GM21786 (cell line): ENCODE measurements around the gene CILP2.

Experiments
- ATAC-seq: cut with Tn5 transposase; IDR thresholded peaks from one replicate; pipeline ENCODE4 v1.9.1; 2021; ENCODE audit not compliant: unreplicated experiment

CILP2 gene

DNA sequence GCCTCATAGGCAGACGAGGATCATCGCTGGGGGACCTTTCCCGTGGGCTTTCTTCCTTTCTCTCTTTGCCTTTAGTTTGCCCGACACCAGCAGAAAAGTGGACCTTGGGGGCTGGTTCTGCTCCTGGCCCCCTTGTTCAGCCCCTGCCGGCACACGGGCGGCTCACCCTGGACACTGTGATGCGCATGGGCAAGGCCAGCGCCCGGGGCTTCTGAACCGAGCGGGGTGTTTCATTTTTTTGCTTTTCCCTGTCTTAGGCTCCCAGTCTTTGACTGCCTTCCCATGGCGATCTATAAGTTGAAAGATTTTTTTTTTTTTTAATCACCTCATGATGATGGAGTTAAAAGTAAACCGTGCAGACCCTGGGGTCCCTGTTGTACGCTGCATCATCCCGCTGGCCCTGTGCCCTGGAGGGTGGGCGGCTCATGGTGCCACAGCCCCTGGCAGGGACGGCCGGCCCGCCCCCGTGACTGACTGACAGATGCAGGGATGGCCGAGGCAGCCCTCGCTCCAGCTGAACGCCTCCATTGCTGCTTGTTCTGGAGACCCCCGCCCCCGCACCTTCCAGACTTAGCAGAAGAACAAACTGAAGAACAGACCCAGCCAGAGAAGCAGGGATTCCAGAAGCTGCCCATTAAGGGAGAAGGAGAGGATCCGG lies 32.3 kb upstream of the CILP2 start:
- ATAC-seq, result no peak

DNA sequence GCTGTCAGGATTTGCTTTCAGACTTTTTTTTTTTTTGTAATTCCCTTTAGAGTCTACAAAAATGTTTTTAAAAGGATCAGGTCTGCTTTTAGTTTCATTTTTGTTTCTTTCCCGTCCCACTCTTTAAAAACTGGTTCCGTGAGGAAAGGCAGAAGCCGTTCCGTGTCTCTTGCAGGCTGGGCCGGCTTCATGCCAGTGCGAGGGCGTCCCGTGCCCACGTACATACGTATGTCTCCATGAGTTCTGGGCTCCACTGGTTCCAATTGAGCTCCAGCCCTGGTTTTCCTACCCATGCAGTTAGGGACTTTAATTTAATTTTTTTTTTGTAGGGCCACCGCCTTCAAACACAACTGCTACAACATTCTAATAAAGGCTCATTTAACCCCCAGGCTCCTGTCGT lies 31.5 kb upstream of the CILP2 start:
- ATAC-seq, result no peak

DNA sequence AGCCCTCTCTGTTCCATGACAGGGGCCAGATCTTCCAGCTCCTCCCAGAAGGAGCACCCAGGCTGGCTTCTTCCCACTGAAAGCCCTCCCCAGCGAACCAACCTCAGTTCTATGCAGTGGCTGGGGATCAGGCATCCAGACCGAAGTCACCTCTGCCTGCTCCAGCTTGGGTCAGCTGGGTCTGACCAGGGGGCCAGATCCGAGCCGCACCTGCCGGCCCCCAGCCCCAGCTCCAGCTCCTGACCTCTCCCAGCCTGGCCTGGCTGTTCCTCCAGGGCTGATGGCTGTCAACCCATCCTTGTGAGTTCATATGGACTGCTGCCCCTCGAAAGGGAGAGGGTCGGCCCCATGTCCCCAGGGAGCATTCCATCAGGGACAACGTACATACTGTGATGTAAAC lies 30.7 kb upstream of the CILP2 start:
- no peak for ATAC-seq

DNA sequence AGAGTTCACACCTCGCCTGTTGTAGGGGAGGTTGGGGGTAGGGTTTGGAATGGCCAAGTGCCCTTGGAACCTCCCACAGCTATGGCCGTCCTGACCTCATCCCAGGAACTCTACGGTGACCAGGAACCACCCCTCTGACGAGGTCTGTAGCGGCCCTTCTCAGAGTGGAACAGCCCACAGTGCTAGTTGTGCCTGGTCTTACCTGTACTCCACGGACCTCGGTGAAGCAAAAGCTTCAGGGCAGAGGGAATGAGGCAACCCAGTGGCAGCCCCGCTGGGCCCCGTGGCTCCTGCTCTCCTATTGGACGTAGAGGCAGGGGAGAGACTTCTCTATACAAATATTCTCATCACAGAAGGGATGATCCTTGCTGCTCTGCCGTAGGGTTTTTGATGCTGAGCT lies 29.8 kb upstream of the CILP2 start:
- ATAC-seq, result no peak

DNA sequence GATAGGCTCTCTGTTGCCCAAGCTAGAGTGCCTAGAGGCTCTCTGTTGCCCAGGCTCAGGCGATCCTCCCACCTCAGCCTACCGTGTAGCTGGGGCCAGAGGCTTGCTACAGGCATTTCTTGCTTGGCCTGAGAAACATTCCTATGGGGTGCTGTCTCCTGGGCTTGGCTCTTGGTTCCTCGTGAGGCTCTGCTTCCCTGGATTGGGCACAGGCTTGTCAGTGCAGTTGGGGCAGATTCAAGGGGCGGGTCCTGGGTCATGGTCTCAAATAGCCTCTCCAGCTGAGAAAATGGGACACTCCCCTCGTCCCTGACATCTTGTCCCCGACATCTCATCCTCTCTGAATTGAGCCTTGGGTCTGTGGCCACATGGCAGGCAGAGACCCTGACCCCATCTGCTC lies 27.6 kb upstream of the CILP2 start:
- no peak for ATAC-seq

GRCh38 chr19:19513682-19514081 lies 24.4 kb upstream of the CILP2 start:
- ATAC-seq, result no peak

- no peak for ATAC-seq
Observed at GRCh38 chr19:19514215-19514657, 23.8 kb upstream of the CILP2 start.

DNA sequence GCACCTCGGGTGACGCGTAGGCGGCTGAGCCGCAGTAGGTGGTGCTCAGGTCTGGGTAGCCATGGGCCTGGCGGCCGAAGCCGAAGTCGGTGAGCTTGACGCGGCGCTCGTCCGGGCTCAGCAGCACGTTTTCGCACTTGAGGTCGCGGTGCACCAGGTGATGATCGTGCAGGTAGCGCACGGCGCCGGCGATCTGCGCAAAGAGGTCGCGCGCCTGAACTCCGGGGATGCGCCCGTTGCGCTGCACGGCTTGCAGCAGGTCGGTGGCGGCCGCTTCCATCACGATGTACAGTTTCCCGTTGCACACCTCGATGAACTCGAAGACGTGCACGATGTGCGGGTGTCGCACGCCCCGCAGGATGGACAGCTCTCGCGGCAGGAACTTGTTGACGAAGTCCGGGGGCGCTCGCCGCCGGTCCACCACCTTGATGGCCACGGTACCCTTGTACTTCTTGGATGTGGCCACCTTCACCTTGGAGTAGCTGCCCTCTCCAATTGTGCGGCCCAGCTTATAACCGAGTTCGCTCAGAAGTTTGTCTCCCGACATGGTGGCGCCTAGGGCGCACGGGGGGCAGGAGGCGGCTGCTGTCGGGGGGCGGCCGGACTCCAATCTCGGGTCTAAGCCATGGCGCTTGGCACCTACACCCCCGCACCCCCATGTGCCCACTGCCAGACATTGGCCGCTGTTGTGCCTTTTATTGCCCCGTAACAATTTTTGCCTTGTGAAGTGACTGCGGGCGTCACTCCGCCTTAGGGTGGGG lies 23.0 kb upstream of the CILP2 start, which contains the start of gene TSSK6:
TSSK6 (minus strand) TSS at position 668 of the 761 bp plus-strand sequence; CDS start at position 547, 121 bp downstream.
- no peak for ATAC-seq

- ATAC-seq, result peak; percentile 85
Observed at GRCh38 chr19:19515642-19516519, 22.2 kb upstream of the CILP2 start, which contains the start of gene NDUFA13. NDUFA13 (plus strand) TSS chr19:19516225; CDS start chr19:19516239, 14 bp downstream.

GRCh38 chr19:19517235-19517619 lies 20.8 kb upstream of the CILP2 start:
- no peak for ATAC-seq

DNA sequence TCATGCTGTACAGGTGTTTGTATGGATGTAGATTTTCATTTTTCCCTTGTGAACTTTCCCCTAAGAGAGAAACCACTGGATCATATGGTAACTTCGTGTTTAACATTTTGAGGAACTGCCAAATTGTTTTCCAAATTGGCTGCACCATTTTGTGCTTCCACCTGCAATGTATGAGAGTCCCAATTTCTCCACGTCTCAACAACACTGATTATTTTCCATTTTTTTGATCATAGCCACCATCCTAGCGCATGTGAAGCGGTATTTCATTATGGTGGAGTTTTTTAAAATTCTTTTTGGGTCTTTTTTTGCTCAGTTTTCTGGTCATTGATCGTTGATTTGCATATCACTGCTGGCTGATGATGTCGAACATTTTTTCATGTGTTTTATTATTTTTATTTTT lies 17.1 kb upstream of the CILP2 start:
- ATAC-seq, result no peak

- ATAC-seq, result no peak
Observed at GRCh38 chr19:19523177-19523576, 14.9 kb upstream of the CILP2 start.

GRCh38 chr19:19524053-19524452 lies 14.0 kb upstream of the CILP2 start:
- no peak for ATAC-seq

DNA sequence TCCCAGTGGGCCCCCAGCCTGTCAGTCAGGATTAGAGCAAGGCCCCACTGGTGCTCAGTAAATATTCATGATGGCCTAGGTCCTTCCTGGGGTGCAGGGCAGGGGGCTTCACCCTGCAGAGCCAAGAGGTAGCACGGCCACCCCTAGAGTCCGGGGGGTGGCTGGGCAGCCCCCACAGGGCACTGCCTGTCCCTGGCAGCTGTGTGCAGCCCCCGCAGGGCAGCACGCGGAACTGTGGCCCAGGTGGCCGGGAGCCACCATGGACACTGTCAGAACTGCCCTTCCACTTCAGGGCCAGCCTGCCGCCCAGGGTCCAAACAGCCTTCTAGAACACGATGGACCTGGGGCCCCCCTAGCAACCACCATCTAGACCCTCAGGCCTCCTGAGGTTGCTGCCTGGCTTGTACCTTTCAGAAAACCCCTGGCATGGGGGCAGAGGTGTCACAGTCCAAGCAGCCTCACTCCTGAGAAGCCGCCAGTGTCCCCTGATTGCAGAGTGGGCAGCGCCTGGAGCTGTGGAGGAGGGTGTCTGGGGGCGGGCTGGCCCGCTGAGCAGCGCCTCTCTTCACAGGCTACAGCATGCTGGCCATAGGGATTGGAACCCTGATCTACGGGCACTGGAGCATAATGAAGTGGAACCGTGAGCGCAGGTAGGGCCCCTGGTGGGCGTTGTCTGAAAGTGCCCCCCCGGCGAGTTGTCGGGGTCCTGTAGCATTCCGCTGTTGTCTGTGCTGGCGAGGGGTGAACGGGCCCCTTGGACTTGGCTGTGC lies 12.3 kb upstream of the CILP2 start:
- ATAC-seq, result no peak

DNA sequence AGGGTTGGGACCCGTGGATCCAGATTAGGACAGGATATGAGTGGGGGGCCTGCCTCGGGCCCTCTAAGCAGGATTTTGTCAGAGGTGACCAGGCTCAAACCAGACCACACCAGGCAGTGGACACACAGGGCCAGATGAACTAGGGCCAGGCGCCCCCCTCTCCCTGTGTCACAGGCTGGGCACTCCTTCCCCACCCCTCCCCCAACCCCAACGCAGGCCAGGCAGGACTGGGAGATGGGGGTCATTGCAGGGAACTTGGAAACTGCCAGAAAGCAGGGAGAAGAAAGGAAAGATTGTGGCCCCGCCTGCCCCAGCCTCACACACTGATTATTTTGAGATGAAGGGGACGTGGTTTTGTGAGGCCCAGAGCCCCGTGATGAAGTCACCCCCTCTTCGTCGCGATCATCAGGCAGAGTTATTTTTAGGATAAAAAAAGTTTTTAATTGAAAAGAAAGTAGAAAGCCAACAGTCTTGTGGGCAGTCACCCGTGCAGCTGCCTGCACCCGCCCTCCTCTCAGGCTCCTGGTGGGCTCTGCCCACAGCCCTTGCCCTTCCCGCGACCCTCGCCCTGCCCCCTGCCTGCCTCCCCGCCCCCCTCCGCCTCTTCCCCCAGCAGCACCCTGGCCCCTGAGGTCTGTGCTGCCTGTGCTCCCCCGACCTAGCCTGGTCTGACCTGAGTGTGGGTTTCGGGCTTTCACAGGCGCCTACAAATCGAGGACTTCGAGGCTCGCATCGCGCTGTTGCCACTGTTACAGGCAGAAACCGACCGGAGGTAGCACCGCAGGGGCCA lies 11.3 kb upstream of the CILP2 start:
- no peak for ATAC-seq

- ATAC-seq, result no peak
Observed at GRCh38 chr19:19527371-19527656, 10.8 kb upstream of the CILP2 start.

GRCh38 chr19:19527674-19528625 lies 10.1 kb upstream of the CILP2 start:
- no peak for ATAC-seq

- ATAC-seq, result no peak
Observed at GRCh38 chr19:19528721-19529490, 9.2 kb upstream of the CILP2 start, which contains the start of gene YJEFN3. YJEFN3 (plus strand) TSS chr19:19528911; CDS start chr19:19528933, 22 bp downstream.
